GM21447 (cell line): Measurements from ENCODE around the gene NFATC1.

Experiments
- ATAC-seq: cut with Tn5 transposase; IDR thresholded peaks from one replicate; pipeline ENCODE4 v1.9.1; 2021; ENCODE audit not compliant: unreplicated experiment

Gene NFATC1

GRCh38 chr18:79395761-79396404 lies at the start of gene NFATC1:
Gene NFATC1, plus strand, starts transcription at chr18:79395930. Its CDS starts 295 bp downstream, at chr18:79396225.
- no peak for ATAC-seq

GRCh38 chr18:79345981-79346380 lies 49.7 kb upstream of the NFATC1 start:
- ATAC-seq, result no peak

- no peak for ATAC-seq
These were observed 47.7 kb upstream of the NFATC1 start for GRCh38 chr18:79348066-79348465.

- no peak for ATAC-seq
These were observed 43.3 kb upstream of the NFATC1 start for GRCh38 chr18:79352432-79352831.

- ATAC-seq, result no peak
These were observed 42.5 kb upstream of the NFATC1 start for GRCh38 chr18:79353267-79353666.

- ATAC-seq, result no peak
These were observed 41.4 kb upstream of the NFATC1 start for GRCh38 chr18:79354350-79354749.

GRCh38 chr18:79355433-79356335 lies 40.0 kb upstream of the NFATC1 start:
- ATAC-seq, result peak; percentile 40

GRCh38 chr18:79356435-79356834 lies 39.3 kb upstream of the NFATC1 start:
- ATAC-seq, result peak; percentile 93

GRCh38 chr18:79360933-79361332 lies 34.8 kb upstream of the NFATC1 start:
- ATAC-seq, result no peak

- ATAC-seq, result no peak
These were observed 33.8 kb upstream of the NFATC1 start for GRCh38 chr18:79361766-79362522.

- ATAC-seq, result no peak
These were observed 30.0 kb upstream of the NFATC1 start for GRCh38 chr18:79365701-79366100.

- ATAC-seq, result no peak
These were observed 29.3 kb upstream of the NFATC1 start for GRCh38 chr18:79366177-79367094.

- ATAC-seq, result no peak
These were observed 28.2 kb upstream of the NFATC1 start for GRCh38 chr18:79367480-79367879.

GRCh38 chr18:79367989-79368388 lies 27.7 kb upstream of the NFATC1 start:
- no peak for ATAC-seq

GRCh38 chr18:79368681-79369080 lies 27.0 kb upstream of the NFATC1 start:
- no peak for ATAC-seq

- no peak for ATAC-seq
These were observed 24.1 kb upstream of the NFATC1 start for GRCh38 chr18:79371561-79372121.

- no peak for ATAC-seq
These were observed 23.3 kb upstream of the NFATC1 start for GRCh38 chr18:79372461-79372860.

GRCh38 chr18:79372991-79373390 lies 22.7 kb upstream of the NFATC1 start:
- no peak for ATAC-seq

- no peak for ATAC-seq
These were observed 22.0 kb upstream of the NFATC1 start for GRCh38 chr18:79373736-79374135.
